IMR-90 (cell line): ENCODE data around the gene DOCK2. TPM values are rescaled to one million over a fixed set of nuclear protein-coding genes. Genes with fewer than 3 reads are reported as not detected.
A peak's percentile ranks its signal among the peaks of the same experiment; 100 is the strongest.

Experiments used
- ATAC-seq: fragments of 200-7000 bp; cut with Tn5 transposase; 2 replicates; pipeline ENCODE4 v1.9.1; 2020; ENCODE audit warnings: low read depth, mild to moderate bottlenecking, moderate library complexity
- BruUV-seq: library from RNA; stranded (reverse); fragments of 400-500 nt; replicated peaks from 2 replicates; lab custom pipeline; 2021; lab: Mats Ljungman, UMichigan
- CTCF ChIA-PET: fragments of 300-600 bp; formaldehyde crosslinking; extraction: SDS; loops from one replicate; lab custom pipeline; 2021; ENCODE audit warnings: antibody characterized with exemption; lab: Yijun Ruan, JAX
- POLR2A ChIA-PET: fragments of 300-600 bp; sonication (Branson Sonifier 250); formaldehyde crosslinking; loops from one replicate; lab custom pipeline; 2022; ENCODE audit warnings: antibody characterized with exemption; ENCODE audit not compliant: unreplicated experiment; lab: Charles Lee
- DNase-seq: peaks from one replicate; pipeline ENCODE4 v3.0.0; 2013
- H2AFZ ChIP-seq: replicated peaks from 2 replicates; pipeline ENCODE3; 2013; ENCODE audit warnings: low read length, mild to moderate bottlenecking; ENCODE audit not compliant: poor library complexity
- H2AK5ac ChIP-seq: 2 replicates; pipeline ENCODE4 v1.6.1; 2013; ENCODE audit warnings: low read depth, low read length, inconsistent platforms
- H2AK9ac ChIP-seq: replicated peaks from 2 replicates; pipeline ENCODE3; 2013; ENCODE audit warnings: mild to moderate bottlenecking, low read depth, low read length, moderate library complexity; ENCODE audit not compliant: poor library complexity
- H2BK120ac ChIP-seq: 2 replicates; pipeline ENCODE4 v1.6.1; 2013; ENCODE audit warnings: low read depth, low read length, inconsistent platforms
- H2BK15ac ChIP-seq: 3 replicates; pipeline ENCODE4 v1.6.1; 2013; ENCODE audit warnings: low read depth, low read length, inconsistent platforms
- H2BK20ac ChIP-seq: 2 replicates; pipeline ENCODE4 v1.6.1; 2013; ENCODE audit warnings: low read depth, mild to moderate bottlenecking, inconsistent platforms, low read length, moderate library complexity
- H2BK5ac ChIP-seq: 2 replicates; pipeline ENCODE4 v1.6.1; 2013; ENCODE audit warnings: mild to moderate bottlenecking, low read depth, low read length, inconsistent platforms; ENCODE audit not compliant: poor library complexity, severe bottlenecking
- H3K14ac ChIP-seq: replicated peaks from 2 replicates; pipeline ENCODE4 v1.6.1; 2013; ENCODE audit warnings: low read depth, low read length, inconsistent platforms
- H3K18ac ChIP-seq: 2 replicates; pipeline ENCODE4 v1.6.1; 2013; ENCODE audit warnings: low read depth, low read length, control low read depth
- H3K23ac ChIP-seq: 2 replicates; pipeline ENCODE4 v1.6.1; 2013; ENCODE audit warnings: low read depth, low read length, inconsistent platforms
- H3K27ac ChIP-seq: 2 replicates; pipeline ENCODE4 v1.5.1; 2013; ENCODE audit warnings: mild to moderate bottlenecking, control low read depth, low read length; ENCODE audit not compliant: insufficient read depth
- H3K27me3 ChIP-seq: 2 replicates; pipeline ENCODE4 v1.6.1; 2013; ENCODE audit warnings: low read length; ENCODE audit not compliant: control insufficient read depth, insufficient read depth
- H3K36me3 ChIP-seq: 2 replicates; pipeline ENCODE4 v1.6.1; 2013; ENCODE audit warnings: low read length, mixed read lengths; ENCODE audit not compliant: control insufficient read depth, insufficient read depth
- H3K4ac ChIP-seq: 2 replicates; pipeline ENCODE4 v1.6.1; 2013; ENCODE audit warnings: low read depth, low read length, inconsistent platforms
- H3K4me1 ChIP-seq: 2 replicates; pipeline ENCODE4 v1.6.1; 2013; ENCODE audit warnings: low read length, mixed read lengths; ENCODE audit not compliant: control insufficient read depth, insufficient read depth
- H3K4me2 ChIP-seq: 2 replicates; pipeline ENCODE4 v1.6.1; 2013; ENCODE audit warnings: low read depth, mild to moderate bottlenecking, control low read depth, low read length, moderate library complexity
- H3K4me3 ChIP-seq: 2 replicates; pipeline ENCODE4 v1.5.1; 2013; ENCODE audit warnings: low read depth, mild to moderate bottlenecking, control low read depth, low read length, moderate library complexity; ENCODE audit not compliant: insufficient read depth
- H3K56ac ChIP-seq: 2 replicates; pipeline ENCODE4 v1.6.1; 2013; ENCODE audit warnings: low read length, inconsistent platforms; ENCODE audit not compliant: insufficient read depth; ENCODE audit errors: extremely low read depth
- H3K79me1 ChIP-seq, 2 experiments: 2 replicates each; pipeline ENCODE4 v1.6.1; 2013; ENCODE audit warnings: low read length in 2 of 2, inconsistent platforms in 1 of 2, low read depth in 1 of 2
- H3K9ac ChIP-seq: 2 replicates; pipeline ENCODE4 v1.6.1; 2013; ENCODE audit warnings: low read depth, low read length, control low read depth
- H3K9me1 ChIP-seq: 2 replicates; pipeline ENCODE4 v1.6.1; 2013; ENCODE audit warnings: low read length, inconsistent platforms; ENCODE audit not compliant: insufficient read depth
- H3K9me3 ChIP-seq: 2 replicates; pipeline ENCODE4 v1.6.1; 2013; ENCODE audit warnings: low read length; ENCODE audit not compliant: control insufficient read depth, insufficient read depth
- H4K20me1 ChIP-seq: 2 replicates; pipeline ENCODE4 v1.6.1; 2013; ENCODE audit warnings: low read length, inconsistent platforms; ENCODE audit not compliant: insufficient read depth
- H4K5ac ChIP-seq: 2 replicates; pipeline ENCODE4 v1.6.1; 2013; ENCODE audit warnings: mild to moderate bottlenecking, low read depth, low read length, control low read depth
- H4K8ac ChIP-seq, 2 experiments: 2 replicates each; pipeline ENCODE4 v1.6.1; 2013; ENCODE audit warnings: low read depth in 2 of 2, low read length in 2 of 2, control low read depth in 1 of 2, inconsistent platforms in 1 of 2
- H4K91ac ChIP-seq: 2 replicates; pipeline ENCODE4 v1.6.1; 2013; ENCODE audit warnings: low read depth, low read length, inconsistent platforms; ENCODE audit not compliant: insufficient read depth
- BHLHE40 ChIP-seq: fragments of 150-350 bp; IDR thresholded peaks from 2 replicates; pipeline ENCODE4 v1.6.1; 2016; ENCODE audit warnings: mild to moderate bottlenecking, low read depth, low read length
- SMC3 ChIP-seq: fragments of 150-350 bp; IDR thresholded peaks from 2 replicates; pipeline ENCODE4 v1.6.1; 2016; ENCODE audit warnings: low read depth, mild to moderate bottlenecking, antibody characterized with exemption, low read length, moderate library complexity
- WGBS, 2 experiments: methylation state at CpG; one replicate each; pipeline versions ENCODE4 v1.1.5 to v1.1.7; 2013; ENCODE audit warnings: missing lambda C conversion rate in 2 of 2; ENCODE audit not compliant: insufficient read length in 1 of 2; ENCODE audit errors: extremely low coverage in 2 of 2; 5-methylcytosine and 5-hydroxymethylcytosine counted together
- dilution Hi-C: fragments of 300-500 bp; cut with HindIII; formaldehyde crosslinking; loops from one replicate; pipeline ENCODE4 v1.14.3; 2018; ENCODE audit warnings: low sequenced_read_pairs; ENCODE audit not compliant: unreplicated experiment
- in situ Hi-C: fragments of 300-500 bp; cut with MboI; formaldehyde crosslinking; loops from 3 replicates; pipeline ENCODE4 v1.14.3; 2019; ENCODE audit warnings: low sequenced_read_pairs, inconsistent platforms, mixed read lengths
- intact Hi-C: fragments of 100-400 bp; cut with micrococcal nuclease; formaldehyde crosslinking; loops from 2 replicates; pipeline ENCODE4 v1.10.0; 2022
- polyA plus RNA-seq, 3 experiments: library from polyadenylated mRNA; depleted of rRNA; stranded (reverse); fragments of >200 nt; gene quantifications; 2 replicates each; pipeline ENCODE4 v1.2.3, GENCODE V29; 2012; ENCODE audit warnings: low replicate concordance in 1 of 3
- total RNA-seq: library from RNA; depleted of rRNA; stranded (reverse); fragments of >200 nt; gene quantifications from 2 replicates; pipeline ENCODE4 v1.2.3, GENCODE V29; 2012

Gene DOCK2
- total and polyA plus RNA-seq, 2 of the 4 experiments (the other 2 are of a cell fraction), result 0.72 to 3.0 TPM

DNA sequence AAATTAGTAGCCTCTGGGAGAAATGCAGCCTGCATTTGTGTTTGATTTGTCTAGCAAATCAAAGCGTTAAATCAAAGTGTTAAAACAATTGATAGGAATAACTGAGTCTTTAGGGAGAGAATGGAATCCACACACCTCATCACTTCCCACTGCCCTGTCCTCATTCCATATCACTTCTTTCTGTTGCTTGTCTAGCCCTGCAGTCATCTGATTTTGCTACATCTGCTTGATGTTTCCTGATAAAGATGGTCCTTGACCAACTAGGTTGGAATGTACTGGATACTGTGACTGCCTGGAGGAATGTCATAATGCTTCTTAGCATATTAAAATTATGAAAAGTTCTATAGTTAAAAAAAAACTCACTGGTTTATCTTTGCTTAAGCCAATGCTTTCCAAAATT, 119.9 kb downstream of the DOCK2 start:
- ChIA-PET POLR2A (no interaction called here), CTCF (no interaction called here)
- Histone ChIP-seq H2BK20ac (no peak overlapping the region), H3K27me3 (no peaks in the 10 kb centered on the region), H2AK9ac (no peak overlapping the region), H2AFZ (no peak overlapping the region), H2AK5ac (no peak overlapping the region), H3K4me2 (no peak overlapping the region), H3K18ac (no peak overlapping the region), H4K5ac (no peak overlapping the region), H3K4me3 (no peak overlapping the region), H3K14ac (no peak overlapping the region), H3K23ac (no peak overlapping the region), H2BK120ac (no peak overlapping the region), H2BK5ac (no peak overlapping the region), H3K79me1 (no peaks in the 10 kb centered on the region), H4K20me1 (no peaks in the 10 kb centered on the region), H3K4me1 (peaks cover 6% of the 10 kb centered on the region; the same call in 1 of the 2 replicates), H3K56ac (no peak overlapping the region), H3K9me1 (peaks cover 3% of the 10 kb centered on the region; the same call in 1 of the 2 replicates), H3K9me3 (no peaks in the 10 kb centered on the region), H3K4ac (no peak overlapping the region), H3K36me3 (no peaks in the 10 kb centered on the region), H2BK15ac (no peak overlapping the region), H3K27ac (no peak overlapping the region), H4K8ac (no peak overlapping the region), H4K91ac (no peak overlapping the region), H3K9ac (no peak overlapping the region)
- no CpG with 5 or more reads among the region's 1 CpG for WGBS, 2 experiments
- intact Hi-C loops (no loop called here), dilution Hi-C loops (no loop called here), in situ Hi-C loops (no loop called here)
- DNase-seq (peak; percentile 54), ATAC-seq (peak; percentile 69)
- TF ChIP-seq BHLHE40 (no peak), SMC3 (no peak)
- no TSS peak for BruUV-seq
